HG03060 (cell line): ENCODE data around the gene IL31RA.
"Not testable (repeated sequence)": the region's sequence is repeated elsewhere in the genome, so short reads cannot be mapped to it uniquely, and the experiment has no call there.

Experiments
- ATAC-seq: cut with Tn5 transposase; IDR thresholded peaks from one replicate; pipeline ENCODE4 v1.9.1; 2021; ENCODE audit warnings: low read depth, moderate number of reproducible peaks; ENCODE audit not compliant: unreplicated experiment

Gene IL31RA

GRCh38 chr5:55850839-55851674 is at the start of gene IL31RA:
Gene IL31RA (plus strand): TSS chr5:55851357. CDS start chr5:55851571, 214 bp downstream.
- ATAC-seq: no peak

- ATAC-seq: not testable (repeated sequence)
These were observed 42.3 kb upstream of the IL31RA start for GRCh38 chr5:55808814-55809213.

GRCh38 chr5:55815939-55816338 is 35.2 kb upstream of the IL31RA start:
- ATAC-seq: not testable (repeated sequence)

- no peak for ATAC-seq
These were observed 34.8 kb upstream of the IL31RA start for GRCh38 chr5:55816342-55816741.

GRCh38 chr5:55817030-55817429 is 34.1 kb upstream of the IL31RA start:
- no peak for ATAC-seq

GRCh38 chr5:55820488-55820887 is 30.7 kb upstream of the IL31RA start:
- no peak for ATAC-seq

- no peak for ATAC-seq
These were observed 29.2 kb upstream of the IL31RA start for GRCh38 chr5:55821731-55822512.

GRCh38 chr5:55823151-55823796 is 27.9 kb upstream of the IL31RA start:
- ATAC-seq: no peak

- ATAC-seq: no peak
These were observed 21.2 kb upstream of the IL31RA start for GRCh38 chr5:55829956-55830355.

- ATAC-seq: no peak
These were observed 18.7 kb upstream of the IL31RA start for GRCh38 chr5:55832446-55832845.

GRCh38 chr5:55836191-55836590 is 15.0 kb upstream of the IL31RA start:
- ATAC-seq: no peak

- no peak for ATAC-seq
These were observed 9.2 kb upstream of the IL31RA start for GRCh38 chr5:55841976-55842375.

GRCh38 chr5:55847837-55848236 is 3.3 kb upstream of the IL31RA start:
- no peak for ATAC-seq

GRCh38 chr5:55848783-55849182 is 2.4 kb upstream of the IL31RA start:
- ATAC-seq: no peak

GRCh38 chr5:55851675-55851979 is 470 bp downstream of the IL31RA start:
- no peak for ATAC-seq

GRCh38 chr5:55852503-55852902 is 1.3 kb downstream of the IL31RA start:
- ATAC-seq: no peak

GRCh38 chr5:55853041-55853670 is 2.0 kb downstream of the IL31RA start:
- ATAC-seq: no peak

GRCh38 chr5:55853818-55854217 is 2.7 kb downstream of the IL31RA start:
- ATAC-seq: no peak

- ATAC-seq: no peak
These were observed 4.4 kb downstream of the IL31RA start for GRCh38 chr5:55855509-55855908.

- no peak for ATAC-seq
These were observed 5.5 kb downstream of the IL31RA start for GRCh38 chr5:55856516-55857246.
